Hepatocyte (in vitro differentiated cells): ENCODE data around the gene ZDHHC18. TPM values are rescaled to one million over a fixed set of nuclear protein-coding genes. Genes with fewer than 3 reads are reported as not detected.
"Not testable (repeated sequence)": the region's sequence is repeated elsewhere in the genome, so short reads cannot be mapped to it uniquely, and the experiment has no call there.

ENCODE experiments used
- DNase-seq: peaks from one replicate; pipeline ENCODE4 v3.0.0-alpha.2; 2016; ENCODE audit warnings: low spot score
- H2AFZ ChIP-seq: fragments of 200-600 bp; sonication (generic); 2 replicates; pipeline ENCODE4 v1.6.0; 2016; ENCODE audit warnings: antibody characterized with exemption, mild to moderate bottlenecking
- H3K27ac ChIP-seq: fragments of 200-600 bp; sonication (generic); 2 replicates; pipeline ENCODE4 v1.5.1; 2016; ENCODE audit warnings: mild to moderate bottlenecking
- H3K27me3 ChIP-seq: fragments of 200-600 bp; sonication (generic); 2 replicates; pipeline ENCODE4 v1.6.1; 2016
- H3K36me3 ChIP-seq: fragments of 200-600 bp; sonication (generic); replicated peaks from 2 replicates; pipeline ENCODE4 v1.5.1; 2016; ENCODE audit warnings: low read depth; ENCODE audit not compliant: insufficient read depth
- H3K4me1 ChIP-seq: fragments of 200-600 bp; sonication (generic); 2 replicates; pipeline ENCODE4 v1.5.1; 2016; ENCODE audit warnings: mild to moderate bottlenecking, moderate library complexity; ENCODE audit not compliant: insufficient read depth
- H3K4me2 ChIP-seq: fragments of 200-600 bp; sonication (generic); 2 replicates; pipeline ENCODE4 v1.6.0; 2016
- H3K4me3 ChIP-seq: fragments of 200-600 bp; sonication (generic); 2 replicates; pipeline ENCODE4 v1.5.1; 2016; ENCODE audit warnings: mild to moderate bottlenecking
- H3K79me2 ChIP-seq: fragments of 200-600 bp; sonication (generic); 2 replicates; pipeline ENCODE4 v1.6.0; 2017; ENCODE audit warnings: mild to moderate bottlenecking
- H3K9me2 ChIP-seq: fragments of 200-600 bp; sonication (generic); replicated peaks from 2 replicates; pipeline ENCODE4 v1.6.0; 2017; ENCODE audit warnings: mild to moderate bottlenecking; ENCODE audit not compliant: insufficient read depth
- H3K9me3 ChIP-seq: fragments of 200-600 bp; sonication (generic); 2 replicates; pipeline ENCODE4 v1.5.1; 2016; ENCODE audit warnings: low read depth, mild to moderate bottlenecking
- H4K20me1 ChIP-seq: fragments of 200-600 bp; sonication (generic); 2 replicates; pipeline ENCODE4 v1.6.0; 2016; ENCODE audit warnings: mild to moderate bottlenecking; ENCODE audit not compliant: insufficient read depth, poor library complexity, severe bottlenecking
- EZH2 ChIP-seq: fragments of 200-600 bp; sonication (generic); IDR thresholded peaks from 2 replicates; pipeline ENCODE4 v1.6.1; 2016; ENCODE audit warnings: antibody characterized with exemption, mild to moderate bottlenecking, borderline replicate concordance
- EZH2phosphoT487 ChIP-seq: fragments of 200-600 bp; sonication (generic); IDR thresholded peaks from one replicate; pipeline ENCODE4 v1.6.1; 2018; ENCODE audit warnings: antibody characterized with exemption, mild to moderate bottlenecking, low read depth, moderate library complexity; ENCODE audit not compliant: unreplicated experiment, severe bottlenecking
- WGBS: methylation state at CpG from one replicate; pipeline ENCODE4 v1.1.6; 2016; ENCODE audit warnings: low lambda C conversion rate; ENCODE audit errors: missing lambda C conversion rate; 5-methylcytosine and 5-hydroxymethylcytosine counted together
- polyA plus RNA-seq: library from polyadenylated mRNA; unstranded; fragments of >200 nt; fragmentation: Nextera tagmentation; extraction: Ambion mirVana; gene quantifications from 2 replicates; pipeline ENCODE4 v1.2.1, GENCODE V29; 2016
- total RNA-seq: library from RNA; depleted of rRNA; stranded (reverse); fragments of >200 nt; gene quantifications from 2 replicates; pipeline ENCODE4 v1.2.3, GENCODE V29; 2014
- TF ChIP-seq, protein P1 (sequence below): fragments of 200-600 bp; sonication (generic); IDR thresholded peaks from 2 replicates; pipeline ENCODE4 v1.5.1; 2016; ENCODE audit warnings: antibody characterized with exemption, mild to moderate bottlenecking; ENCODE audit not compliant: poor library complexity

Gene ZDHHC18
- total and polyA plus RNA-seq, 2 experiments from 2014 or later, result 14.9 to 22.5 TPM

GRCh38 chr1:26844424-26845196 lies 18.1 kb downstream of the ZDHHC18 start:
- no peak overlapping the region for H3K4me3 ChIP-seq
- H3K79me2 ChIP-seq, result peaks cover 3% of the 10 kb centered on the region
- 93% methylated on average over 13 of the region's 13 CpGs for WGBS
- H3K9me2 ChIP-seq, result no peaks in the 10 kb centered on the region
- H3K36me3 ChIP-seq, result no peaks in the 10 kb centered on the region
- no peaks in the 10 kb centered on the region for H3K4me1 ChIP-seq
- H3K4me2 ChIP-seq, result no peak overlapping the region
- H3K27ac ChIP-seq, result no peak overlapping the region
- no peaks in the 10 kb centered on the region for H3K9me3 ChIP-seq
- TF ChIP-seq EZH2 (no peak), EZH2phosphoT487 (no peak)
- TF ChIP-seq, protein P1, sequence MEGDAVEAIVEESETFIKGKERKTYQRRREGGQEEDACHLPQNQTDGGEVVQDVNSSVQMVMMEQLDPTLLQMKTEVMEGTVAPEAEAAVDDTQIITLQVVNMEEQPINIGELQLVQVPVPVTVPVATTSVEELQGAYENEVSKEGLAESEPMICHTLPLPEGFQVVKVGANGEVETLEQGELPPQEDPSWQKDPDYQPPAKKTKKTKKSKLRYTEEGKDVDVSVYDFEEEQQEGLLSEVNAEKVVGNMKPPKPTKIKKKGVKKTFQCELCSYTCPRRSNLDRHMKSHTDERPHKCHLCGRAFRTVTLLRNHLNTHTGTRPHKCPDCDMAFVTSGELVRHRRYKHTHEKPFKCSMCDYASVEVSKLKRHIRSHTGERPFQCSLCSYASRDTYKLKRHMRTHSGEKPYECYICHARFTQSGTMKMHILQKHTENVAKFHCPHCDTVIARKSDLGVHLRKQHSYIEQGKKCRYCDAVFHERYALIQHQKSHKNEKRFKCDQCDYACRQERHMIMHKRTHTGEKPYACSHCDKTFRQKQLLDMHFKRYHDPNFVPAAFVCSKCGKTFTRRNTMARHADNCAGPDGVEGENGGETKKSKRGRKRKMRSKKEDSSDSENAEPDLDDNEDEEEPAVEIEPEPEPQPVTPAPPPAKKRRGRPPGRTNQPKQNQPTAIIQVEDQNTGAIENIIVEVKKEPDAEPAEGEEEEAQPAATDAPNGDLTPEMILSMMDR, result no peak
- H4K20me1 ChIP-seq, result no peaks in the 10 kb centered on the region
- DNase-seq, result no peak
- no peak overlapping the region for H2AFZ ChIP-seq
- H3K27me3 ChIP-seq, result no peaks in the 10 kb centered on the region

DNA sequence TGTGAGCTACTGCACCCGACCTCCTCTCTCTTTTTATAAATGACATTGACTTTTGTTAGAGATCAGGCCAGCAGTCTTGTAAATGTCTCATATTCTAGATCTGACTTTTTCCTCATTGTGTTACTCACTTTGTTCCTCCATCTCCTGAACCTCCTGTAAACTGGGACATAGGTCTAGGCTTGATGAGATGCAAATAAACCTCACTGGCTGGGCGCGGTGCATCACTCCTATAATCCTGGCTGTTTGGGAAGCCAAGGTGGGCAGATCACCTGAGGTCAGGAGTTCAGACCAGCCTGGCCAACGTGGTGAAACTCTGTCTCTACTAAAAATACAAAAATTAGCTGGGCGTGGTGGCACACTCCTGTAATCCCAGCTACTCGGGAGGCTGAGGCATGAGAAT lies 21.3 kb downstream of the ZDHHC18 start:
- 98% methylated on average over 6 of the region's 6 CpGs for WGBS
- not testable (repeated sequence) for H3K4me1 ChIP-seq, H3K4me3 ChIP-seq, DNase-seq, H3K27ac ChIP-seq, H3K4me2 ChIP-seq, H3K79me2 ChIP-seq, H3K36me3 ChIP-seq, H2AFZ ChIP-seq, H3K9me2 ChIP-seq, H3K27me3 ChIP-seq, H3K9me3 ChIP-seq, H4K20me1 ChIP-seq

DNA sequence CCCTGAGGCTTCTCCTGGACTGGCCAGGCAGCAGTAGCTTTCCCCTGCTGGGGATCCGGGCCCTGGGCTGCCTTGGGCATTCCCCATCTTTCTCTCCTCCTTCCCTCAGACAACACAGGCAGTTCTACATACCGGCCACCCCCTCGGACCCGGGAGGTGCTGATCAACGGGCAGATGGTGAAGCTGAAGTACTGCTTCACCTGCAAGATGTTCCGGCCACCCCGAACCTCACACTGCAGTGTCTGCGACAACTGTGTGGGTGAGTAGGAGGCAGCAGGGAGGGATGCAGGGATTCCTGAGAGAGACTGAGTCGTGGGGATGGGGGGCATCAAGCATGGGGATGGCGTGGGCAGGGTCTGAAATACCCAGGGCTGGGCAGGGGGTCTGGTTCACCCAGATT lies 22.0 kb downstream of the ZDHHC18 start:
- H3K9me3 ChIP-seq, result no peaks in the 10 kb centered on the region
- TF ChIP-seq EZH2, result no peak
- no peak for TF ChIP-seq EZH2phosphoT487
- TF ChIP-seq, protein P1, result no peak
- no peaks in the 10 kb centered on the region for H3K36me3 ChIP-seq
- DNase-seq, result no peak
- H2AFZ ChIP-seq, result no peak overlapping the region
- H3K4me3 ChIP-seq, result no peak overlapping the region
- no peaks in the 10 kb centered on the region for H3K9me2 ChIP-seq
- WGBS, result 94% methylated on average over 10 of the region's 10 CpGs
- H3K27me3 ChIP-seq, result no peaks in the 10 kb centered on the region
- peak overlapping the region; percentile 71 for H3K27ac ChIP-seq
- no peak overlapping the region for H3K4me2 ChIP-seq
- H4K20me1 ChIP-seq, result no peaks in the 10 kb centered on the region
- no peaks in the 10 kb centered on the region for H3K4me1 ChIP-seq
- peaks cover 3% of the 10 kb centered on the region for H3K79me2 ChIP-seq

GRCh38 chr1:26848941-26849774 lies 22.7 kb downstream of the ZDHHC18 start:
- Histone ChIP-seq H3K4me2 (no peak overlapping the region), H3K79me2 (peaks cover 3% of the 10 kb centered on the region), H2AFZ (no peak overlapping the region), H3K27me3 (no peaks in the 10 kb centered on the region), H3K4me3 (no peak overlapping the region), H3K9me3 (no peaks in the 10 kb centered on the region), H3K4me1 (no peaks in the 10 kb centered on the region), H4K20me1 (no peaks in the 10 kb centered on the region), H3K9me2 (no peaks in the 10 kb centered on the region), H3K36me3 (no peaks in the 10 kb centered on the region), H3K27ac (peak overlapping the region; percentile 71)
- peak; percentile 68 for DNase-seq
- TF ChIP-seq, protein P1, result no peak
- TF ChIP-seq EZH2 (no peak), EZH2phosphoT487 (no peak)
- WGBS, result 90% methylated on average over 10 of the region's 10 CpGs
